HCT116 (cell line): Measurements from ENCODE around the gene TMEM129. TPM values are rescaled to one million over a fixed set of nuclear protein-coding genes. Genes with fewer than 3 reads are reported as not detected.

Experiments used
- ATAC-seq: fragments of 200-7000 bp; cut with Tn5 transposase; 2 replicates; pipeline ENCODE4 v1.9.1; 2020; ENCODE audit warnings: mild to moderate bottlenecking, moderate library complexity
- BruUV-seq: library from RNA; stranded (reverse); fragments of 400-500 nt; replicated peaks from 2 replicates; lab custom pipeline; 2021; lab: Mats Ljungman, UMichigan
- CTCF ChIA-PET: fragments of 300-600 bp; sonication (Branson Sonifier 250); formaldehyde crosslinking; loops from one replicate; lab custom pipeline; 2021; ENCODE audit warnings: antibody characterized with exemption; lab: Charles Lee
- POLR2A ChIA-PET: fragments of 300-600, 350-600 bp; sonication (Branson Sonifier 250); formaldehyde crosslinking; loops from one replicate; lab custom pipeline; 2021; ENCODE audit warnings: antibody characterized with exemption; lab: Charles Lee
- RAD21 ChIA-PET, 2 experiments: fragments of 300-600 bp; sonication (Branson Sonifier 250); formaldehyde crosslinking; loops; one replicate each; lab custom pipeline; 2023; ENCODE audit warnings: low total read pairs in 2 of 2; ENCODE audit not compliant: uncharacterized antibody in 2 of 2, unreplicated experiment in 2 of 2, low non-redundant PET in 1 of 2; lab: Charles Lee
- DNase-seq: peaks from one replicate; pipeline ENCODE4 v3.0.0-alpha.2; 2010; ENCODE audit warnings: low read depth, low spot score
- H2AFZ ChIP-seq: fragments of 200-600 bp; shearing (Covaris generic), sonication (generic); 2 replicates; pipeline ENCODE4 v1.6.1; 2017; ENCODE audit warnings: low read depth, mixed run types, mixed read lengths, antibody characterized with exemption, low read length; ENCODE audit not compliant: poor library complexity, severe bottlenecking
- H3K27ac ChIP-seq: 2 replicates; pipeline ENCODE4 v1.5.1; 2012; ENCODE audit warnings: low read depth, low read length
- H3K27me3 ChIP-seq: fragments of 200-600 bp; sonication (generic); 2 replicates; pipeline ENCODE4 v1.6.1; 2016; ENCODE audit warnings: mixed run types, low read length, mixed read lengths; ENCODE audit not compliant: insufficient read depth
- H3K36me3 ChIP-seq, 2 experiments: fragments of 200-500 bp in 1 of 2; fragments of 200-600 bp in 1 of 2; sonication (Bioruptor generic) in 1 of 2; sonication (generic) in 1 of 2; 2 replicates each; pipeline versions ENCODE4 v1.5.1 to v1.6.1; 2014 to 2016; ENCODE audit warnings: low read length in 2 of 2, inconsistent platforms in 1 of 2, mixed read lengths in 1 of 2, mixed run types in 1 of 2; ENCODE audit not compliant: insufficient read depth in 2 of 2, control insufficient read depth in 1 of 2
- H3K4me1 ChIP-seq, 2 experiments: fragments of 200-600 bp in 1 of 2; sonication (generic) in 1 of 2; 2 replicates each; pipeline versions ENCODE4 v1.5.1 to v1.6.1; 2012 to 2017; ENCODE audit warnings: low read length in 2 of 2, inconsistent platforms in 1 of 2, mild to moderate bottlenecking in 1 of 2, mixed read lengths in 1 of 2, mixed run types in 1 of 2, moderate library complexity in 1 of 2; ENCODE audit not compliant: insufficient read depth in 2 of 2, control insufficient read depth in 1 of 2
- H3K4me2 ChIP-seq: fragments of 200-600 bp; sonication (generic); 2 replicates; pipeline ENCODE4 v1.6.1; 2017; ENCODE audit warnings: mixed run types, low read length, mixed read lengths
- H3K4me3 ChIP-seq, 2 experiments: fragments of 200-600 bp in 1 of 2; sonication (generic) in 1 of 2; replicated peaks in 1 of 2; 2 replicates each; pipeline ENCODE4 v1.5.1; 2011 to 2016; ENCODE audit warnings: low read length in 2 of 2, control low read depth in 1 of 2, low read depth in 1 of 2, mild to moderate bottlenecking in 1 of 2, mixed read lengths in 1 of 2, mixed run types in 1 of 2
- H3K79me2 ChIP-seq: fragments of 200-600 bp; sonication (generic); 2 replicates; pipeline ENCODE4 v1.6.1; 2017; ENCODE audit warnings: mild to moderate bottlenecking, mixed run types, low read length, moderate library complexity, mixed read lengths; ENCODE audit not compliant: insufficient read depth
- H3K9ac ChIP-seq: fragments of 200-600 bp; sonication (generic); 2 replicates; pipeline ENCODE4 v1.6.1; 2016; ENCODE audit warnings: low read length, mixed read lengths
- H3K9me2 ChIP-seq: fragments of 200-600 bp; sonication (generic), shearing (Covaris generic); 2 replicates; pipeline ENCODE4 v1.6.1; 2017; ENCODE audit warnings: mixed run types, mild to moderate bottlenecking, moderate library complexity; ENCODE audit not compliant: insufficient read depth
- H3K9me3 ChIP-seq, 2 experiments: fragments of 200-500 bp in 1 of 2; fragments of 200-600 bp in 1 of 2; sonication (Bioruptor generic) in 1 of 2; sonication (generic) in 1 of 2; 2 replicates each; pipeline ENCODE4 v1.6.1; 2014 to 2017; ENCODE audit warnings: low read length in 2 of 2, mixed read lengths in 2 of 2, inconsistent platforms in 1 of 2, low read depth in 1 of 2, mild to moderate bottlenecking in 1 of 2, mixed run types in 1 of 2, moderate library complexity in 1 of 2; ENCODE audit not compliant: control insufficient read depth in 1 of 2, insufficient read depth in 1 of 2
- H4K20me1 ChIP-seq: fragments of 200-600 bp; sonication (generic), shearing (Covaris generic); 2 replicates; pipeline ENCODE4 v1.6.1; 2017; ENCODE audit warnings: mixed run types, mild to moderate bottlenecking, moderate library complexity; ENCODE audit not compliant: insufficient read depth
- CEBPB ChIP-seq: IDR thresholded peaks from 2 replicates; pipeline ENCODE4 v1.6.1; 2012; ENCODE audit warnings: low read depth
- EGR1 ChIP-seq: IDR thresholded peaks from 2 replicates; pipeline ENCODE4 v1.6.1; 2012; ENCODE audit warnings: low read depth
- EZH2 ChIP-seq: fragments of 200-600 bp; sonication (generic); IDR thresholded peaks from 2 replicates; pipeline ENCODE4 v1.6.1; 2017; ENCODE audit warnings: antibody characterized with exemption, mixed run types
- JUND ChIP-seq: IDR thresholded peaks from 2 replicates; pipeline ENCODE4 v1.6.1; 2012
- MAX ChIP-seq: IDR thresholded peaks from 2 replicates; pipeline ENCODE4 v1.6.1; 2012
- POLR2A ChIP-seq: IDR thresholded peaks from 2 replicates; pipeline ENCODE4 v1.7.0; 2011; ENCODE audit warnings: borderline replicate concordance; ENCODE audit not compliant: insufficient read depth, insufficient read length; ENCODE audit errors: extremely low read depth
- RAD21 ChIP-seq: IDR thresholded peaks from 2 replicates; pipeline ENCODE4 v1.6.1; 2012; ENCODE audit warnings: low read depth, mild to moderate bottlenecking
- SIN3A ChIP-seq: IDR thresholded peaks from 2 replicates; pipeline ENCODE4 v1.6.1; 2012; ENCODE audit warnings: low read depth
- SRF ChIP-seq: IDR thresholded peaks from 2 replicates; pipeline ENCODE4 v1.6.1; 2012; ENCODE audit warnings: low read depth
- TCF7L2 ChIP-seq: IDR thresholded peaks from 2 replicates; pipeline ENCODE4 v1.7.0; 2011; ENCODE audit warnings: borderline replicate concordance, inconsistent platforms; ENCODE audit not compliant: insufficient read depth, insufficient read length; ENCODE audit errors: extremely low read depth
- YY1 ChIP-seq: IDR thresholded peaks from 2 replicates; pipeline ENCODE4 v1.6.1; 2011; ENCODE audit warnings: low read length, low read depth, moderate library complexity, mild to moderate bottlenecking; ENCODE audit not compliant: insufficient replicate concordance; ENCODE audit errors: extremely low read depth
- ZBTB33 ChIP-seq: IDR thresholded peaks from 2 replicates; pipeline ENCODE4 v1.6.1; 2011; ENCODE audit warnings: mild to moderate bottlenecking, low read length, moderate library complexity; ENCODE audit not compliant: insufficient replicate concordance; ENCODE audit errors: extremely low read depth
- ZNF274 ChIP-seq: fragments of 200-500 bp; sonication (Bioruptor generic); IDR thresholded peaks from 2 replicates; pipeline ENCODE4 v1.6.1; 2014; ENCODE audit warnings: mild to moderate bottlenecking, low read depth, low read length, inconsistent platforms
- intact Hi-C: fragments of 100-400 bp; cut with micrococcal nuclease; formaldehyde crosslinking; loops from 2 replicates; pipeline ENCODE4 v1.10.0; 2022
- total RNA-seq: library from RNA; stranded (reverse); gene quantifications from one replicate; pipeline ENCODE4 v1.2.1, GENCODE V29; 2021; ENCODE audit not compliant: unreplicated experiment
- TF ChIP-seq, protein P1 (sequence below): IDR thresholded peaks from 2 replicates; pipeline ENCODE4 v1.6.1; 2012
- TF ChIP-seq, protein P2 (sequence below), 3 experiments: fragments of 200-600 bp in 1 of 3; sonication (generic) in 1 of 3; IDR thresholded peaks in 2 of 3; conservative IDR thresholded peaks in 1 of 3; 2 replicates each; pipeline ENCODE4 v1.5.1; 2012 to 2017; ENCODE audit warnings: low read depth in 2 of 3, low read length in 2 of 3, antibody characterized with exemption in 1 of 3, borderline replicate concordance in 1 of 3, control low read depth in 1 of 3, mild to moderate bottlenecking in 1 of 3, mixed read lengths in 1 of 3, mixed run types in 1 of 3, moderate library complexity in 1 of 3; ENCODE audit not compliant: insufficient read depth in 1 of 3

The TMEM129 gene
- total RNA-seq, 1 experiment from 2014 or later, result 29.4 TPM

DNA sequence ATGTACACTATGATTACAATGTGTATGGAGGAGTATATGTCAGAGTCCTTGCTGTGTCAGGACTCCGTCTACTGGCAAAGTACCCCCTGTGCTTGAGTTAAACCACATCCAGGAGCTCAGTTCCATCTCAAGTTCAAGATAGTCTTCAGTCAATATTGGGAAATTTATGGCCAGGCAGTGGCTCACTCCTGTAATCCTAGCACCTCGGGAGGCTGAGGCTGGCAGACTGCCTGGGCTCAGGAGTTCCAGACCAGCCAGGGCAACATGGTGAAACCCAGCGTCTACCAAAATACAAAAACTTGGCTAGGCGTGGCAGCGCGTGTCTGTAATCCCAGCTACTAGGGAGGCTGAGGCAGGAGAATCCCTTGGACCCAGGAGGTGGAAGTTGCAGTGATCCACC, 14.8 kb downstream of the TMEM129 start:
- Histone ChIP-seq H3K27me3 (no peaks in the 10 kb centered on the region), H3K36me3 (peaks cover 25 to 62% of the 10 kb centered on the region in 2 experiments), H3K27ac (no peak overlapping the region), H3K9me2 (no peaks in the 10 kb centered on the region), H3K4me3 (no peak overlapping the region), H3K9ac (no peak overlapping the region), H3K79me2 (peaks cover 97% of the 10 kb centered on the region), H3K4me2 (no peak overlapping the region), H4K20me1 (peaks cover 42% of the 10 kb centered on the region; the same call in 1 of the 2 replicates), H3K4me1 (peaks cover 6 to 19% of the 10 kb centered on the region in 2 experiments; a peak in 3 of 4 replicates), H2AFZ (no peak overlapping the region), H3K9me3 (no peaks in the 10 kb centered on the region)
- no TSS peak for BruUV-seq
- intact Hi-C loops, result no loop called here
- ChIA-PET POLR2A (interaction anchor here (0.6 kb wide), 1 partner anchor 9 kb away, joined by 4 read pairs; no protein-coding TSS in a partner anchor), RAD21 (no interaction called here), CTCF (no interaction called here)
- no peak for ATAC-seq
- TF ChIP-seq MAX (no peak), TCF7L2 (no peak), ZNF274 (no peak), ZBTB33 (no peak), SRF (no peak), JUND (no peak), YY1 (no peak), EGR1 (no peak), RAD21 (no peak), POLR2A (no peak), SIN3A (no peak), EZH2 (no peak), CEBPB (no peak)
- TF ChIP-seq, protein P1, sequence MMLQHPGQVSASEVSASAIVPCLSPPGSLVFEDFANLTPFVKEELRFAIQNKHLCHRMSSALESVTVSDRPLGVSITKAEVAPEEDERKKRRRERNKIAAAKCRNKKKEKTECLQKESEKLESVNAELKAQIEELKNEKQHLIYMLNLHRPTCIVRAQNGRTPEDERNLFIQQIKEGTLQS, result no peak
- TF ChIP-seq, protein P2, sequence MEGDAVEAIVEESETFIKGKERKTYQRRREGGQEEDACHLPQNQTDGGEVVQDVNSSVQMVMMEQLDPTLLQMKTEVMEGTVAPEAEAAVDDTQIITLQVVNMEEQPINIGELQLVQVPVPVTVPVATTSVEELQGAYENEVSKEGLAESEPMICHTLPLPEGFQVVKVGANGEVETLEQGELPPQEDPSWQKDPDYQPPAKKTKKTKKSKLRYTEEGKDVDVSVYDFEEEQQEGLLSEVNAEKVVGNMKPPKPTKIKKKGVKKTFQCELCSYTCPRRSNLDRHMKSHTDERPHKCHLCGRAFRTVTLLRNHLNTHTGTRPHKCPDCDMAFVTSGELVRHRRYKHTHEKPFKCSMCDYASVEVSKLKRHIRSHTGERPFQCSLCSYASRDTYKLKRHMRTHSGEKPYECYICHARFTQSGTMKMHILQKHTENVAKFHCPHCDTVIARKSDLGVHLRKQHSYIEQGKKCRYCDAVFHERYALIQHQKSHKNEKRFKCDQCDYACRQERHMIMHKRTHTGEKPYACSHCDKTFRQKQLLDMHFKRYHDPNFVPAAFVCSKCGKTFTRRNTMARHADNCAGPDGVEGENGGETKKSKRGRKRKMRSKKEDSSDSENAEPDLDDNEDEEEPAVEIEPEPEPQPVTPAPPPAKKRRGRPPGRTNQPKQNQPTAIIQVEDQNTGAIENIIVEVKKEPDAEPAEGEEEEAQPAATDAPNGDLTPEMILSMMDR (IDR thresholded peaks at IDR 0.05 in 2 of 3, conservative IDR thresholded peaks at IDR 0.05 in 1 of 3; ENCODE audit: borderline replicate concordance in 1 of 3, insufficient read depth in 1 of 3, low read depth in 2 of 3, low read length in 2 of 3), result no peak
- DNase-seq, result no peak
